ENCODE measurements around the gene SOS2. TPM values are rescaled to one million over a fixed set of nuclear protein-coding genes. Genes with fewer than 3 reads are reported as not detected.
"Not testable (repeated sequence)": the region's sequence is repeated elsewhere in the genome, so short reads cannot be mapped to it uniquely, and the experiment has no call there.

SOS2 gene
- total RNA-seq, 1 donor from 2014 or later = 58.5 TPM

GRCh38 chr14:50085570-50086320 is 145.6 kb downstream of the SOS2 start:
- DNase-seq = no peak

GRCh38 chr14:50084666-50085065 is 146.7 kb downstream of the SOS2 start:
- no peak for DNase-seq

DNA sequence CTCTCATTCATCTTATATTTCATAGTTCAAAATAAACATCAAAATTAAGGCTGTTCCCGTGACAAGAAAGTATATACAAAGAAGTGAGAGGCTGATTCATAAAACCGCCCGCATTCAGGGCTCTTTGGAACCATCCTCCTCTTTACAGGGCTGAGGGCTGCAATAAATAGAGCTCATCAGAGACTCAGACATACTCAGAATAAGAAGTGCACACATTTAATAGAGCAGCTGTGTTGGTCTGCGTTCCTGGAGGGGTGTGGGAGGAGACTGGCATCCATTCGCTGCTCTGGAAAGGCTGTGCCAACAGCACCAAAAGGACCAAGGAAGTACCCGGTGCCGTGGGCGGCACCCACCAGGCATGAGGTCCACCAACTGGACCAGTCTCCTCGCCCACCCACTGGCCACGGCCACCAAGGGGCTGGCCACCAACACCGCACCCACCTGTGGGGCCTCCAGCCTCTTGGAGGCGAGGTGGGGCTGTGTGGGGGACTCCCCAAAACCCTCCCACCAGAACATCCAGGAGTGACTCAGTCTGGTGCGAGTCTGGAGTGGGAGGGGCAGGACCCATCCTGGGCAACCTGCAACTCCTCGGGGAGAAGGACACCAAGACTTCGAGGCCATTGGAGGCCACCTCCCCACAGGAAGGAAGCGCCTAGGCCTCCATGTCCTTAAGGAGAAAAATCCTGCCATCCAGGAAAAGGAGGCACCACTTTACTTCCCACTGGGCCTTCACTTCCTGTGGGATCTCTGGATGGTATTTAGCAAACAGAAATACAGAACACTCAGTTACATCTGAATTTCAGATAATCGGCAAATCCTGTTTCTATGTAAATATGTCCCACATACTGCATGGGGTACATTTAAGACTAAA is 147.7 kb downstream of the SOS2 start:
- no peak for DNase-seq

GRCh38 chr14:50082784-50083466 is 148.5 kb downstream of the SOS2 start:
- peak; percentile 30 for DNase-seq

- no peak for DNase-seq
Measured at GRCh38 chr14:50082308-50082742, 149.1 kb downstream of the SOS2 start.

DNA sequence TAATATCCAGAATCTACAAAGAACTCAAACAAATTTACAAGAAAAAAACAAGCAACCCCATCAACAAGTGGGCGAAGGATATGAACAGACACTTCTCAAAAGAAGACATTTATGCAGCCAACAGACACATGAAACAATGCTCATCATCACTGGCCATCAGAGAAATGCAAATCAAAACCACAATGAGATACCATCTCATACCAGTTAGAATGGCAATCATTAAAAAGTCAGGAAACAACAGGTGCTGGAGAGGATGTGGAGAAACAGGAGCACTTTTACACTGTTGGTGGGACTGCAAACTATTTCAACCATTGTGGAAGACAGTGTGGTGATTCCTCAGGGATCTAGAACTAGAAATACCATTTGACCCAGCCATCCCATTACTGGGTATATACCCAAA is 152.3 kb downstream of the SOS2 start:
- DNase-seq = not testable (repeated sequence)

GRCh38 chr14:50073663-50074062 is 157.7 kb downstream of the SOS2 start:
- not testable (repeated sequence) for DNase-seq

- no peak for DNase-seq
Measured at GRCh38 chr14:50072395-50072794, 159.0 kb downstream of the SOS2 start.

- no peak for DNase-seq
Measured at GRCh38 chr14:50070840-50071548, 160.4 kb downstream of the SOS2 start.

DNA sequence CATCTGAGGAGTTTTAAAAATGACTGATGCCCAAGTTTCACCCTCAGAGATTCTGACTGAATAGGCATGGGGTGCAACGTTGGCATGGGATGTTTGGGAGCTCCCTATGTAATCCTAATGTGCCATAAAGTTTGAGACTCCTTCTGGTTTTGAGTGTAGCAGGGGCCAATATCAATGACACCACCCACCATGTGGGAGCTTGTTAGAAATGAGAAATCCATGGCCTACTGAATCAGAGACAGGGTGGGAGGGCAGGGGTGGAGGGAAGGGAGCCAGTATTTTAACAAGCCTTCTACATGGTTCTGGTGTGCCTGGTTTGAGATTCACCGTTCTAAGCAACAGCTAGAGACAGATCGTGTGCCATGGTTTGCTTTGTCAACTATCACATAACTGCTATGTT is 161.1 kb downstream of the SOS2 start:
- DNase-seq = no peak

DNA sequence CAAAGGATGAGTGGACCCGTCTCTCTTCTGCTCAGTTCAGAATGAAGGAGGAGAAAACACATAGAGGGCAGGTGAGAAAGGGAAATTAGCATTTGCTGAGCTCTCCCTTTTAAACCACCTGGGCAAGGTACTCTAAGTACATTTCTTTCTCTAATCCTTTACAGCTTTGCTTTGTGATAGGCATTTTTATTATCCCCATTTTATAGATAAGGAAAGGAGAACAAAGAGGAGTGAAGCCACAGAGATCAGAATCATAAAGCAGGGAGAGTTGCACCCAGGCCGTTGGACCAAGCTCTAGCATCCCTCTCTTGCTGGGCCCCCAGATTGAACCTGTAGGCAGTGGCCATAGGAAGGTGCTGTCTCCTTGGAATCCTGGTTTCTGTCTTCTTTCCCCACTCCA is 162.1 kb downstream of the SOS2 start:
- no peak for DNase-seq

GRCh38 chr14:50068496-50068895 is 162.9 kb downstream of the SOS2 start:
- no peak for DNase-seq

- DNase-seq = no peak
Measured at GRCh38 chr14:50067723-50068495, 163.5 kb downstream of the SOS2 start.

Small RNA genes within 50 kb of the gene (small RNA-seq; reads per million reads assigned to genes)
- gene RF00019 (ENCODE audit: low replicate concordance) = not detected

Other genes with a start within 250 kb of the SOS2 start
- 7.6 TPM for gene VCPKMT, start 115.0 kb downstream of the SOS2 start, total RNA-seq
- 14.9 TPM for gene L2HGDH, start 80.7 kb upstream of the SOS2 start, total RNA-seq
- 25.7 TPM for gene DMAC2L, start 80.7 kb upstream of the SOS2 start, total RNA-seq
- 5.5 TPM for gene CDKL1, start 165.3 kb upstream of the SOS2 start, total RNA-seq

Data from tongue (tissue), 3 donors.